HUES48 (cell line): ENCODE results near the gene DCLRE1A.
A peak's percentile ranks its signal among the peaks of the same experiment; 100 is the strongest.
"Not testable (repeated sequence)": the region's sequence is repeated elsewhere in the genome, so short reads cannot be mapped to it uniquely, and the experiment has no call there.

Experiments used
- H3K27ac ChIP-seq: one replicate; pipeline ENCODE4 v1.7.0; 2013; ENCODE audit warnings: low read depth, low read length, inconsistent platforms
- H3K27me3 ChIP-seq: 2 replicates; pipeline ENCODE4 v1.6.1; 2013; ENCODE audit warnings: mild to moderate bottlenecking, low read length; ENCODE audit not compliant: control insufficient read depth, insufficient read depth
- H3K36me3 ChIP-seq: 2 replicates; pipeline ENCODE4 v1.6.1; 2013; ENCODE audit warnings: low read length; ENCODE audit not compliant: control insufficient read depth, insufficient read depth
- H3K4me1 ChIP-seq: 2 replicates; pipeline ENCODE4 v1.6.1; 2013; ENCODE audit warnings: mild to moderate bottlenecking, low read length; ENCODE audit not compliant: control insufficient read depth, insufficient read depth
- H3K4me3 ChIP-seq: 2 replicates; pipeline ENCODE4 v1.5.1; 2013; ENCODE audit warnings: mild to moderate bottlenecking, low read depth, low read length
- H3K9ac ChIP-seq: 2 replicates; pipeline ENCODE4 v1.6.1; 2013; ENCODE audit warnings: mild to moderate bottlenecking, low read depth, low read length, moderate library complexity
- H3K9me3 ChIP-seq: 2 replicates; pipeline ENCODE4 v1.6.1; 2013; ENCODE audit warnings: low read length; ENCODE audit not compliant: control insufficient read depth, insufficient read depth

The DCLRE1A gene

GRCh38 chr10:113823389-113823788 lies 30.5 kb downstream of the DCLRE1A start:
- Histone ChIP-seq H3K27me3 (no peaks in the 10 kb centered on the region), H3K4me3 (no peak overlapping the region), H3K9ac (no peak overlapping the region), H3K9me3 (no peaks in the 10 kb centered on the region), H3K4me1 (peaks cover 19% of the 10 kb centered on the region), H3K27ac (no peak overlapping the region), H3K36me3 (no peaks in the 10 kb centered on the region)

GRCh38 chr10:113822174-113822573 lies 31.7 kb downstream of the DCLRE1A start:
- no peak overlapping the region for H3K9ac ChIP-seq
- H3K4me3 ChIP-seq: no peak overlapping the region
- no peaks in the 10 kb centered on the region for H3K9me3 ChIP-seq
- H3K27me3 ChIP-seq: no peaks in the 10 kb centered on the region
- no peak overlapping the region for H3K27ac ChIP-seq
- peaks cover 19% of the 10 kb centered on the region for H3K4me1 ChIP-seq
- H3K36me3 ChIP-seq: no peaks in the 10 kb centered on the region

GRCh38 chr10:113821306-113821705 lies 32.6 kb downstream of the DCLRE1A start:
- not testable (repeated sequence) for H3K27ac ChIP-seq, H3K9ac ChIP-seq, H3K27me3 ChIP-seq, H3K9me3 ChIP-seq, H3K36me3 ChIP-seq
- H3K4me3 ChIP-seq: peak overlapping the region; percentile 10; the same call in 1 of the 2 replicates
- H3K4me1 ChIP-seq: peaks cover 19% of the 10 kb centered on the region

GRCh38 chr10:113820507-113820906 lies 33.4 kb downstream of the DCLRE1A start:
- no peaks in the 10 kb centered on the region for H3K27me3 ChIP-seq
- peaks cover 19% of the 10 kb centered on the region for H3K4me1 ChIP-seq
- H3K27ac ChIP-seq: no peak overlapping the region
- no peaks in the 10 kb centered on the region for H3K9me3 ChIP-seq
- H3K36me3 ChIP-seq: no peaks in the 10 kb centered on the region
- H3K4me3 ChIP-seq: no peak overlapping the region
- H3K9ac ChIP-seq: no peak overlapping the region

- Histone ChIP-seq H3K36me3 (no peaks in the 10 kb centered on the region), H3K27me3 (no peaks in the 10 kb centered on the region), H3K4me1 (peaks cover 19% of the 10 kb centered on the region), H3K4me3 (no peak overlapping the region), H3K9ac (no peak overlapping the region), H3K9me3 (no peaks in the 10 kb centered on the region), H3K27ac (no peak overlapping the region)
Observed at GRCh38 chr10:113819989-113820388, 33.9 kb downstream of the DCLRE1A start.

GRCh38 chr10:113814700-113815099 lies 39.2 kb downstream of the DCLRE1A start:
- not testable (repeated sequence) for H3K36me3 ChIP-seq

GRCh38 chr10:113808168-113808567 lies 45.7 kb downstream of the DCLRE1A start:
- Histone ChIP-seq H3K27me3 (no peaks in the 10 kb centered on the region), H3K4me3 (no peak overlapping the region), H3K36me3 (no peaks in the 10 kb centered on the region), H3K9ac (no peak overlapping the region), H3K4me1 (no peaks in the 10 kb centered on the region), H3K9me3 (no peaks in the 10 kb centered on the region), H3K27ac (no peak overlapping the region)

More at GRCh38 chr10:113814700-113815099, 39.2 kb downstream of the DCLRE1A start:
- not testable (repeated sequence) for H3K9ac ChIP-seq, H3K4me3 ChIP-seq, H3K4me1 ChIP-seq, H3K9me3 ChIP-seq, H3K27me3 ChIP-seq, H3K27ac ChIP-seq

- Histone ChIP-seq H3K9me3 (no peaks in the 10 kb centered on the region), H3K27ac (no peak overlapping the region), H3K27me3 (no peaks in the 10 kb centered on the region), H3K36me3 (no peaks in the 10 kb centered on the region), H3K4me3 (no peak overlapping the region), H3K9ac (no peak overlapping the region), H3K4me1 (no peaks in the 10 kb centered on the region)
Observed at GRCh38 chr10:113806503-113806902, 47.4 kb downstream of the DCLRE1A start.

- Histone ChIP-seq H3K9me3 (no peaks in the 10 kb centered on the region), H3K9ac (no peak overlapping the region), H3K36me3 (no peaks in the 10 kb centered on the region), H3K27me3 (no peaks in the 10 kb centered on the region), H3K4me3 (no peak overlapping the region), H3K27ac (no peak overlapping the region), H3K4me1 (no peaks in the 10 kb centered on the region)
Observed at GRCh38 chr10:113802997-113803396, 50.9 kb downstream of the DCLRE1A start.

- Histone ChIP-seq H3K27me3 (no peaks in the 10 kb centered on the region), H3K9me3 (no peaks in the 10 kb centered on the region), H3K9ac (no peak overlapping the region)
Observed at GRCh38 chr10:113801569-113801968, 52.3 kb downstream of the DCLRE1A start.

GRCh38 chr10:113791691-113792090 lies 62.2 kb downstream of the DCLRE1A start:
- H3K36me3 ChIP-seq: no peaks in the 10 kb centered on the region
- H3K27ac ChIP-seq: no peak overlapping the region
- H3K27me3 ChIP-seq: no peaks in the 10 kb centered on the region
- H3K9me3 ChIP-seq: no peaks in the 10 kb centered on the region
- no peaks in the 10 kb centered on the region for H3K4me1 ChIP-seq
- no peak overlapping the region for H3K4me3 ChIP-seq
- H3K9ac ChIP-seq: no peak overlapping the region

More at GRCh38 chr10:113801569-113801968, 52.3 kb downstream of the DCLRE1A start:
- Histone ChIP-seq H3K27ac (no peak overlapping the region), H3K36me3 (no peaks in the 10 kb centered on the region), H3K4me3 (no peak overlapping the region), H3K4me1 (no peaks in the 10 kb centered on the region)

GRCh38 chr10:113788604-113789083 lies 65.2 kb downstream of the DCLRE1A start:
- no peak overlapping the region for H3K4me3 ChIP-seq
- no peaks in the 10 kb centered on the region for H3K27me3 ChIP-seq
- H3K9me3 ChIP-seq: no peaks in the 10 kb centered on the region
- H3K36me3 ChIP-seq: no peaks in the 10 kb centered on the region
- no peak overlapping the region for H3K9ac ChIP-seq
- H3K4me1 ChIP-seq: no peaks in the 10 kb centered on the region
- H3K27ac ChIP-seq: no peak overlapping the region
